ENCODE measurements around the gene HSPA9. TPM values are rescaled to one million over a fixed set of nuclear protein-coding genes. Genes with fewer than 3 reads are reported as not detected.
A peak's percentile ranks its signal among the peaks of the same experiment; 100 is the strongest.

Gene HSPA9
- total and polyA plus RNA-seq, 10 of the 15 experiments (the other 5 are each of a cell fraction or from before 2014, with no cell fraction given): 145 to 455 (median 343) TPM

DNA sequence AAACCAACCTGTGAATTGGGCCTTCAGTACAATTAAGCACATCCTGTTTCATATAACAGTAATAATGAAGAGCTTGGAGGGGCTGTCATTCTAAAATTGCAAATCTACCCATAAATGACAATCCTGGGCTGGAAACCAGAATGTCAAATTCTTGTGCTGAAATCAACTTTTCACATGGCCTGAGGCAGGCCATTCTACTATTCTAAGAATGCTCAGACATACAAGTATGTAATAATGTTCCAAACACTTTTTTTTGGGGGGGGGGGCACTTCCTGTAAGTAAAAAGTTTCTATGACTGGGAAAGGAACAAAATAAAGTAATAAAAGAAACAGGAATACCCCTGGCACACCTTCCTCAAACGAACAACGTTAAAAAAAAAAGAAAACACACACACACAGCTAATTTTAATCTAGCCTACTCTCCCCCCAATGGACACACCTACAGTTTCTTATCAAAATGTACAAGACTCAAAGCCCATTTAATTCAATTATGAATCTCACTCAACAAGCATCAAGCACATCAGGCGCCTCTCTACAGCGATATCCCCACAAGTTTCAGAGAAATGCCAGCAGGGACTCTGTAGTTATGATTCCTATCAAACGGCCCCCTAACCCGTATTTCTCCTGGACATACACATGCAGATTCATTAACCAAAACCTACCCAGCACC, 33.6 kb downstream of the HSPA9 start:
- TF ChIP-seq GABPA (IDR thresholded peaks at IDR 0.05; ENCODE audit: low read depth) (no peak), BHLHE40 (IDR thresholded peaks at IDR 0.05; ENCODE audit: borderline replicate concordance in 1 of 2, low read depth in 2 of 2, low read length in 1 of 2) (no peak)
- TF ChIP-seq, protein P1, sequence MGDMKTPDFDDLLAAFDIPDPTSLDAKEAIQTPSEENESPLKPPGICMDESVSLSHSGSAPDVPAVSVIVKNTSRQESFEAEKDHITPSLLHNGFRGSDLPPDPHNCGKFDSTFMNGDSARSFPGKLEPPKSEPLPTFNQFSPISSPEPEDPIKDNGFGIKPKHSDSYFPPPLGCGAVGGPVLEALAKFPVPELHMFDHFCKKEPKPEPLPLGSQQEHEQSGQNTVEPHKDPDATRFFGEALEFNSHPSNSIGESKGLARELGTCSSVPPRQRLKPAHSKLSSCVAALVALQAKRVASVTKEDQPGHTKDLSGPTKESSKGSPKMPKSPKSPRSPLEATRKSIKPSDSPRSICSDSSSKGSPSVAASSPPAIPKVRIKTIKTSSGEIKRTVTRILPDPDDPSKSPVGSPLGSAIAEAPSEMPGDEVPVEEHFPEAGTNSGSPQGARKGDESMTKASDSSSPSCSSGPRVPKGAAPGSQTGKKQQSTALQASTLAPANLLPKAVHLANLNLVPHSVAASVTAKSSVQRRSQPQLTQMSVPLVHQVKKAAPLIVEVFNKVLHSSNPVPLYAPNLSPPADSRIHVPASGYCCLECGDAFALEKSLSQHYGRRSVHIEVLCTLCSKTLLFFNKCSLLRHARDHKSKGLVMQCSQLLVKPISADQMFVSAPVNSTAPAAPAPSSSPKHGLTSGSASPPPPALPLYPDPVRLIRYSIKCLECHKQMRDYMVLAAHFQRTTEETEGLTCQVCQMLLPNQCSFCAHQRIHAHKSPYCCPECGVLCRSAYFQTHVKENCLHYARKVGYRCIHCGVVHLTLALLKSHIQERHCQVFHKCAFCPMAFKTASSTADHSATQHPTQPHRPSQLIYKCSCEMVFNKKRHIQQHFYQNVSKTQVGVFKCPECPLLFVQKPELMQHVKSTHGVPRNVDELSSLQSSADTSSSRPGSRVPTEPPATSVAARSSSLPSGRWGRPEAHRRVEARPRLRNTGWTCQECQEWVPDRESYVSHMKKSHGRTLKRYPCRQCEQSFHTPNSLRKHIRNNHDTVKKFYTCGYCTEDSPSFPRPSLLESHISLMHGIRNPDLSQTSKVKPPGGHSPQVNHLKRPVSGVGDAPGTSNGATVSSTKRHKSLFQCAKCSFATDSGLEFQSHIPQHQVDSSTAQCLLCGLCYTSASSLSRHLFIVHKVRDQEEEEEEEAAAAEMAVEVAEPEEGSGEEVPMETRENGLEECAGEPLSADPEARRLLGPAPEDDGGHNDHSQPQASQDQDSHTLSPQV (IDR thresholded peaks at IDR 0.05): no peak
- TF ChIP-seq, protein P2, sequence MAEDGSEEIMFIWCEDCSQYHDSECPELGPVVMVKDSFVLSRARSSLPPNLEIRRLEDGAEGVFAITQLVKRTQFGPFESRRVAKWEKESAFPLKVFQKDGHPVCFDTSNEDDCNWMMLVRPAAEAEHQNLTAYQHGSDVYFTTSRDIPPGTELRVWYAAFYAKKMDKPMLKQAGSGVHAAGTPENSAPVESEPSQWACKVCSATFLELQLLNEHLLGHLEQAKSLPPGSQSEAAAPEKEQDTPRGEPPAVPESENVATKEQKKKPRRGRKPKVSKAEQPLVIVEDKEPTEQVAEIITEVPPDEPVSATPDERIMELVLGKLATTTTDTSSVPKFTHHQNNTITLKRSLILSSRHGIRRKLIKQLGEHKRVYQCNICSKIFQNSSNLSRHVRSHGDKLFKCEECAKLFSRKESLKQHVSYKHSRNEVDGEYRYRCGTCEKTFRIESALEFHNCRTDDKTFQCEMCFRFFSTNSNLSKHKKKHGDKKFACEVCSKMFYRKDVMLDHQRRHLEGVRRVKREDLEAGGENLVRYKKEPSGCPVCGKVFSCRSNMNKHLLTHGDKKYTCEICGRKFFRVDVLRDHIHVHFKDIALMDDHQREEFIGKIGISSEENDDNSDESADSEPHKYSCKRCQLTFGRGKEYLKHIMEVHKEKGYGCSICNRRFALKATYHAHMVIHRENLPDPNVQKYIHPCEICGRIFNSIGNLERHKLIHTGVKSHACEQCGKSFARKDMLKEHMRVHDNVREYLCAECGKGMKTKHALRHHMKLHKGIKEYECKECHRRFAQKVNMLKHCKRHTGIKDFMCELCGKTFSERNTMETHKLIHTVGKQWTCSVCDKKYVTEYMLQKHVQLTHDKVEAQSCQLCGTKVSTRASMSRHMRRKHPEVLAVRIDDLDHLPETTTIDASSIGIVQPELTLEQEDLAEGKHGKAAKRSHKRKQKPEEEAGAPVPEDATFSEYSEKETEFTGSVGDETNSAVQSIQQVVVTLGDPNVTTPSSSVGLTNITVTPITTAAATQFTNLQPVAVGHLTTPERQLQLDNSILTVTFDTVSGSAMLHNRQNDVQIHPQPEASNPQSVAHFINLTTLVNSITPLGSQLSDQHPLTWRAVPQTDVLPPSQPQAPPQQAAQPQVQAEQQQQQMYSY (CRISPR knock-in tag; IDR thresholded peaks at IDR 0.05): no peak
- H3K4me2 ChIP-seq (ENCODE audit: control insufficient read depth, insufficient read depth): peak overlapping the region; percentile 78
- under 1% methylated on average over 6 of the region's 6 CpGs for WGBS (ENCODE audit: insufficient coverage, insufficient replicate concordance, low lambda C conversion rate, missing lambda C conversion rate)
- H2AFZ ChIP-seq (ENCODE audit: control insufficient read depth, low read depth, low read length): no peak overlapping the region
- ChIA-PET RAD21 (ENCODE audit: unreplicated experiment) (no interaction called here), POLR2A (interaction anchor here (0.6 kb wide), 1 partner anchor 801 kb away, joined by 5 read pairs; no protein-coding TSS in a partner anchor), CTCF (interaction anchor here (0.9 to 1.2 kb wide), 3 partner anchors 10 to 188 kb away, joined by 3 to 6 read pairs (median 3); no protein-coding TSS in a partner anchor), SMC1A (ENCODE audit: uncharacterized antibody, unreplicated experiment) (no interaction called here)
- in situ Hi-C loops (cut with MboI) (no loop called here), intact Hi-C loops (cut with micrococcal nuclease; ENCODE audit: unreplicated experiment) (loop anchor here (5.0 kb wide), 1 partner anchor 204 kb away; the partner anchor contains the start of gene FAM53C)
- FAIRE-seq (no peak), DNase-seq (ENCODE audit: low read depth, low spot score) (no peak), ATAC-seq (no peak)
- peak overlapping the region; percentile 99 for H3K4me3 ChIP-seq
- H3K9me3 ChIP-seq (replicated peaks; ENCODE audit: control insufficient read depth, insufficient read depth, low read length): no peaks in the 10 kb centered on the region
- peaks cover 17% of the 10 kb centered on the region for H3K4me1 ChIP-seq (ENCODE audit: control insufficient read depth, insufficient read depth, low read length)
- no peaks in the 10 kb centered on the region for H4K20me1 ChIP-seq (ENCODE audit: control insufficient read depth, insufficient read depth)
- H3K36me3 ChIP-seq (ENCODE audit: control insufficient read depth in 2 of 2, insufficient read depth in 2 of 2, low read length in 1 of 2): peaks cover 0 to under 1% of the 10 kb centered on the region in 2 experiments; a peak in 3 of 4 replicates
- peak overlapping the region; percentile 89 for H3K27ac ChIP-seq (ENCODE audit: control insufficient read depth, insufficient read depth)
- no TSS peak for BruUV-seq (replicated peaks)
- peak overlapping the region; percentile 99 for H3K9ac ChIP-seq (ENCODE audit: control insufficient read depth, insufficient read depth, low read length)
- no peaks in the 10 kb centered on the region for H3K27me3 ChIP-seq (replicated peaks in 1 of 2; ENCODE audit: control insufficient read depth in 2 of 2, insufficient read depth in 2 of 2, low read length in 1 of 2)
- peaks cover 89% of the 10 kb centered on the region for H3K79me2 ChIP-seq (ENCODE audit: control insufficient read depth, insufficient read depth, low read length)
